Suprapubic skin (tissue), 4 donors: Measurements from ENCODE around the gene RASSF5. TPM values are rescaled to one million over a fixed set of nuclear protein-coding genes. Genes with fewer than 3 reads are reported as not detected.

Source experiments
- DNase-seq, 2 donors: peaks; one replicate each; pipeline ENCODE4 v3.0.0-alpha.2; 2019; ENCODE audit warnings: low spot score in 2 of 2
- H3K27ac ChIP-seq: fragments of 200-600 bp; sonication (generic); one replicate; pipeline ENCODE4 v1.5.1; 2019
- H3K27me3 ChIP-seq: fragments of 200-600 bp; sonication (generic); one replicate; pipeline ENCODE4 v1.5.1; 2019
- H3K36me3 ChIP-seq: fragments of 200-600 bp; sonication (generic); one replicate; pipeline ENCODE4 v1.5.1; 2019
- H3K4me1 ChIP-seq: fragments of 200-600 bp; sonication (generic); one replicate; pipeline ENCODE4 v1.5.1; 2019
- H3K4me3 ChIP-seq: fragments of 200-600 bp; sonication (generic); one replicate; pipeline ENCODE4 v1.5.1; 2019; ENCODE audit warnings: mild to moderate bottlenecking
- H3K9me3 ChIP-seq: fragments of 200-600 bp; sonication (generic); one replicate; pipeline ENCODE4 v1.5.1; 2019
- EP300 ChIP-seq: sonication (generic); formaldehyde crosslinking; IDR thresholded peaks from one replicate; pipeline ENCODE4 v1.6.1; 2017; ENCODE audit warnings: antibody characterized with exemption
- POLR2A ChIP-seq, 2 donors: fragments of 450-650 bp; IDR thresholded peaks; one replicate each; pipeline ENCODE4 v1.6.1; 2017; ENCODE audit warnings: antibody characterized with exemption in 2 of 2, mild to moderate bottlenecking in 2 of 2, moderate library complexity in 2 of 2
- POLR2AphosphoS5 ChIP-seq, 3 donors: sonication (generic); formaldehyde crosslinking; IDR thresholded peaks; one replicate each; pipeline ENCODE4 v1.6.1; 2017; ENCODE audit warnings: antibody characterized with exemption in 3 of 3
- WGBS: methylation state at CpG from one replicate; pipeline ENCODE4 v1.1.5; 2018; 5-methylcytosine and 5-hydroxymethylcytosine counted together
- total RNA-seq, 4 donors: library from RNA; depleted of rRNA; stranded (reverse); fragments of >200 nt; gene quantifications; one replicate each; pipeline ENCODE4 v1.1.0, GENCODE V29; 2016
- TF ChIP-seq, protein P1 (sequence below), 2 donors: fragments of 200-600 bp in 1 of 2; fragments of 450-650 bp in 1 of 2; sonication (generic) in 1 of 2; IDR thresholded peaks; one replicate each; pipeline ENCODE4 v1.5.1; 2016 to 2019; ENCODE audit warnings: antibody characterized with exemption in 2 of 2, mild to moderate bottlenecking in 1 of 2, moderate library complexity in 1 of 2

RASSF5 gene
- total RNA-seq, 4 donors from 2014 or later = 34.8 to 74.5 (median 64.9) TPM

DNA sequence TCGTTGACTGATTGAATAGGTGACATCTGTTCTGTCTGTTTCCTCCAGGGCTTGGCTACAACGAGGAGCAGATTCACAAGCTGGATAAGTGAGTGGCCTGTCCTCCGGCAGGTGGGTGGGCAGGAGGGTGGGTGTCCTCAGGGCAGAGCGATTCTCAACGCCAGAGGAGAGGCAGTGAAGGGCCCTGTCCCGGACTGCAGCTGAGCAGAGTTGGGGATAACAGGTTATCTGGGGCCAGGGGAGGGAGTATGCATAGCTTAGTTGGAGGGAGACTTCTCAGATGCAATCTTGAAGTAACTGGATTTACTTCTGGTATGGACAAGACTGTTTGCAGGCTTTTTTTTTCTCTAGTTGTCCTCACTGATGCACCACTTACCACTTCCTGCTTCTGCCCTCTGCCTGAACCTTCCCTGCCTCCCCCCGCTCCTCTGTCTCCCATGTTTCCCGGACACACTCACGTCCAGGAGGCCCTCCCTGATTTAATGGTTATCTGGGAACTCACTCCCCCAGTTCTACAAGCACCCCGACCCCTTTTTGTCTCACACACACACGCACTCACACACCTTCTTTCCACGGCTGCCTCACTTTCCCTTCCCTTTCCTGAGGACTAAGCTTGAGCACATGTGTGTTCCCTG is 16.4 kb upstream of the RASSF5 start:
- Histone ChIP-seq H3K4me3 (no peak overlapping the region), H3K4me1 (peaks cover 16% of the 10 kb centered on the region), H3K9me3 (no peaks in the 10 kb centered on the region), H3K27me3 (no peaks in the 10 kb centered on the region), H3K27ac (no peak overlapping the region), H3K36me3 (peaks cover 48% of the 10 kb centered on the region)
- 81% methylated on average over 12 of the region's 12 CpGs for WGBS
- TF ChIP-seq POLR2A (IDR thresholded peaks at IDR 0.05) = no peak
- TF ChIP-seq EP300 = no peak
- DNase-seq = no peak

DNA sequence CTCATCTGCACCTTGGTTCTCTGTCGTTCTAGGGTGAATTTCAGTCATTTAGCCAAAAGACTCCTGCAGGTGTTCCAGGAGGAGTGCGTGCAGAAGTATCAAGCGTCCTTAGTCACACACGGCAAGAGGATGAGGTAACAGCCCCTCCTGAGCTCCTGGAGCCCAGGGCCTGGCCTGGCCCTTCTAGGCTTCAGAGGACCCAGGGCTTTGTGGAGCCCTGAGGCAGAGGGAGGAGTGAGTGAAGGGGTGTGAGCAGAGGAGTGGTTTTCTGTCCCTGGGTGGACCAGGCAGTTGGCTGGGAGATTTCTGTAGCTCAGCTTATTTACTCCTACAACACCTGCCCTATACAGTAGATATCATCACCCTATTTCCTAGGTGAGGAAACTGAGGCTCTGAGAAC is 15.7 kb upstream of the RASSF5 start:
- 79% methylated on average over 4 of the region's 4 CpGs for WGBS
- Histone ChIP-seq H3K27me3 (no peaks in the 10 kb centered on the region), H3K4me1 (peaks cover 23% of the 10 kb centered on the region), H3K9me3 (no peaks in the 10 kb centered on the region), H3K36me3 (peaks cover 41% of the 10 kb centered on the region), H3K27ac (no peak overlapping the region), H3K4me3 (no peak overlapping the region)
- DNase-seq = no peak
- TF ChIP-seq, protein P1, sequence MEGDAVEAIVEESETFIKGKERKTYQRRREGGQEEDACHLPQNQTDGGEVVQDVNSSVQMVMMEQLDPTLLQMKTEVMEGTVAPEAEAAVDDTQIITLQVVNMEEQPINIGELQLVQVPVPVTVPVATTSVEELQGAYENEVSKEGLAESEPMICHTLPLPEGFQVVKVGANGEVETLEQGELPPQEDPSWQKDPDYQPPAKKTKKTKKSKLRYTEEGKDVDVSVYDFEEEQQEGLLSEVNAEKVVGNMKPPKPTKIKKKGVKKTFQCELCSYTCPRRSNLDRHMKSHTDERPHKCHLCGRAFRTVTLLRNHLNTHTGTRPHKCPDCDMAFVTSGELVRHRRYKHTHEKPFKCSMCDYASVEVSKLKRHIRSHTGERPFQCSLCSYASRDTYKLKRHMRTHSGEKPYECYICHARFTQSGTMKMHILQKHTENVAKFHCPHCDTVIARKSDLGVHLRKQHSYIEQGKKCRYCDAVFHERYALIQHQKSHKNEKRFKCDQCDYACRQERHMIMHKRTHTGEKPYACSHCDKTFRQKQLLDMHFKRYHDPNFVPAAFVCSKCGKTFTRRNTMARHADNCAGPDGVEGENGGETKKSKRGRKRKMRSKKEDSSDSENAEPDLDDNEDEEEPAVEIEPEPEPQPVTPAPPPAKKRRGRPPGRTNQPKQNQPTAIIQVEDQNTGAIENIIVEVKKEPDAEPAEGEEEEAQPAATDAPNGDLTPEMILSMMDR (IDR thresholded peaks at IDR 0.05) = no peak
- TF ChIP-seq POLR2A (IDR thresholded peaks at IDR 0.05) (no peak), POLR2AphosphoS5 (IDR thresholded peaks at IDR 0.05) (no peak), EP300 (no peak)

DNA sequence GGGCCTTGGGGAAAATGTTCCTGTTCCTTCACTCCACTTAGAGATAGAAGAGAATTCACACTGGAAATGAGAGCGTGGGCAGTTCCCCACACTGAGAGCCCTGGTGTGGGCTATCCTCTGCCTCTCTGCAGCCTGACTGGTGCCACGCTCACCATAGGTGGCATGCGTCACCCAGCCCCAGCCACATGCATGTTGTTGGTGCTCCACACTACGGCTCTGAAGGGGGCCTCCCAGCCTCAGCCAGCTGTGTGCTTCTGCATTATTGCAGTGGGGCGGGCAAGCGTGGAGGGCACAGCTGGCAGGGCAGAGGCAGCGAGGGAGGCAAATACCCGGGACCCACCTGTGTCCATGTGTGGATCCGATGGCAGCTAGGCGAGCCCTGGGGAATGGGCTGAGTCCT is 14.7 kb upstream of the RASSF5 start:
- Histone ChIP-seq H3K4me1 (peaks cover 33% of the 10 kb centered on the region), H3K9me3 (no peaks in the 10 kb centered on the region), H3K36me3 (peaks cover 41% of the 10 kb centered on the region), H3K4me3 (no peak overlapping the region), H3K27me3 (no peaks in the 10 kb centered on the region), H3K27ac (no peak overlapping the region)
- TF ChIP-seq EP300 (no peak), POLR2A (IDR thresholded peaks at IDR 0.05) (no peak), POLR2AphosphoS5 (IDR thresholded peaks at IDR 0.05) (no peak)
- TF ChIP-seq, protein P1 (IDR thresholded peaks at IDR 0.05) = no peak
- WGBS = 92% methylated on average over 6 of the region's 10 CpGs
- no peak for DNase-seq

DNA sequence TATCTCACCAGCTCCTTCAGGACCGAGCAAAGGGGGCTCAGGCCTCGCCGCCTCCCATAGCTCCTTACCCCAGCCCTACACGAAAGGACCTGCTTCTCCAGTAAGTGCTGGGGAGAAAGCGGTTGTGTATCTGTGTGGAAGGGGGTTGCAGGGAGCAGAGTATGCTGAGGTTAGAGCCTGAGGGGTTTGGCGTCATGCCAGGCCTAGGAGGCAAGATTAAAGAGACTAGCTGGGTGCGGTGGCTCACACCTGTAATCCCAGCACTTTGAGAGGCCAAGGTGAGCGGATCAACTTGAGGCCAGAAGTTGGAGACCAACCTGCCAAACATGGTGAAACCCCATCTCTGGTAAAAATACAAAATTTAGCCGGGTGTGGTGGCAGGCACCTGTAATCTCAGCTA is 14.1 kb upstream of the RASSF5 start:
- Histone ChIP-seq H3K4me3 (no peak overlapping the region), H3K36me3 (peaks cover 36% of the 10 kb centered on the region), H3K27ac (no peak overlapping the region), H3K9me3 (no peaks in the 10 kb centered on the region), H3K4me1 (peaks cover 35% of the 10 kb centered on the region), H3K27me3 (no peaks in the 10 kb centered on the region)
- DNase-seq = no peak
- WGBS = 94% methylated on average over 9 of the region's 9 CpGs
- TF ChIP-seq EP300 = no peak
- TF ChIP-seq POLR2AphosphoS5 (IDR thresholded peaks at IDR 0.05) = no peak
- TF ChIP-seq, protein P1 (IDR thresholded peaks at IDR 0.05) = no peak
- TF ChIP-seq POLR2A (IDR thresholded peaks at IDR 0.05) = no peak

DNA sequence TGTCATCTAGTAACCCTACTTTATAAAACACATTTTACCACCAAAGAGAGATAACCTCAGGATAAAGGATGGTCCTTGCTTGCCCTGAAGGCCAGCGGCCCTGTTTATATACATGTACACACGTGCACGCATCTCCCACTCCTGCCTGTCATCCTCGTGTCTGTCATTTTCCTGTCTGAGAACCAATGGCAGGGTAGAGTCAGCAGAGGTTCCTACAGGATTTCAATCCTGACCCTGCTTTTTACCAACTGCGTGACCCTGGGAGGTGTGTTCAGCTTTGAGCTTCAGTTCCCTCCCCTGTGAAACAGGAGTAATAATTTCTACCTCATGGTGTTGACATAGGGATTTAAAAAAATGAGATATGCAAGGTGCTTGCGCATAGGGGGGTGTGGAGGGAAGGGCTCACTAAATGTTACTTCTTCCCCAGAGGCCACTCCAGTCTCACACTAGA is 12.3 kb upstream of the RASSF5 start:
- no peak for DNase-seq
- no peak overlapping the region for H3K27ac ChIP-seq
- no peak for TF ChIP-seq EP300
- no peak for TF ChIP-seq POLR2A (IDR thresholded peaks at IDR 0.05)
- WGBS = 87% methylated on average over 6 of the region's 6 CpGs
- no peaks in the 10 kb centered on the region for H3K27me3 ChIP-seq
- H3K9me3 ChIP-seq = no peaks in the 10 kb centered on the region
- H3K4me1 ChIP-seq = peaks cover 31% of the 10 kb centered on the region
- H3K4me3 ChIP-seq = no peak overlapping the region
- H3K36me3 ChIP-seq = peaks cover 33% of the 10 kb centered on the region

DNA sequence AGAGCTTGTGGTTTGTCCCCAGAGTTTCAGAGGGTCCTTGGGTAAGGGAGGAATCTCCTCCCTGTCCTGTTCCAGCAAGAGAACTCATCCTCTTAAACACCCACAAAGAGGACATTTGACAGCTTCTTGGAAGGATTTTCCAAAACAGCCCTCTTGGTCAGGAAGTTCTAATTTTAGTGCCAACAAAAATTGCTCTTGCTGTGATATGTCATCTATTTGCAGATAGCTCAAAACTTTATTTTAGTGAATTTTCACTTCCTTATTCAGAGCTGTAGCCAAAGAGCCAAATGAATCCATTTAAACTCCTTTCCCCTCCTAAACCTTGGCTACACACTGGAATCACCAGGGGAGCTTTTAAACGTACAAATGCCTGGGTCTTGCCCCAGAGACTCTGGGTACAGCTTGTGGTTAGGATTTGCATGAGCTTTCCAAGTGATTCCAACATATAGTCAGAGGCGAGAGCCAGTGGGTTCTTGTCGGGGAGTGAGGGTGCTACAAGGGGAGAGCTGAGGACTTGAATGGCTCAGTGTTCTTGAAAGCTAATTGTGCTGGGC is 11.8 kb upstream of the RASSF5 start:
- DNase-seq = no peak
- H3K27ac ChIP-seq = no peak overlapping the region
- no peaks in the 10 kb centered on the region for H3K27me3 ChIP-seq
- WGBS = 65% methylated on average over 3 of the region's 3 CpGs
- H3K36me3 ChIP-seq = peaks cover 33% of the 10 kb centered on the region
- TF ChIP-seq POLR2A (IDR thresholded peaks at IDR 0.05) = no peak
- TF ChIP-seq, protein P1 (IDR thresholded peaks at IDR 0.05) = no peak
- no peak for TF ChIP-seq EP300
- TF ChIP-seq POLR2AphosphoS5 (IDR thresholded peaks at IDR 0.05) = no peak
- H3K4me3 ChIP-seq = no peak overlapping the region
- H3K9me3 ChIP-seq = no peaks in the 10 kb centered on the region
- H3K4me1 ChIP-seq = peaks cover 28% of the 10 kb centered on the region
